Lower leg skin (tissue), 4 donors: ENCODE measurements around the gene HAPLN1. TPM values are rescaled to one million over a fixed set of nuclear protein-coding genes. Genes with fewer than 3 reads are reported as not detected.
"Not testable (repeated sequence)": the region's sequence is repeated elsewhere in the genome, so short reads cannot be mapped to it uniquely, and the experiment has no call there.

Experiments used
- DNase-seq, 2 donors: peaks; one replicate each; pipeline ENCODE4 v3.0.0-alpha.2; 2019; ENCODE audit warnings: low spot score in 2 of 2
- H3K4me3 ChIP-seq: fragments of 200-600 bp; sonication (generic); 2 replicates; pipeline ENCODE4 v1.5.1; 2017; ENCODE audit warnings: mild to moderate bottlenecking, low read depth; ENCODE audit not compliant: poor library complexity, severe bottlenecking
- POLR2A ChIP-seq, 2 donors: fragments of 450-650 bp; IDR thresholded peaks; one replicate each; pipeline ENCODE4 v1.6.1; 2016 to 2017; ENCODE audit warnings: antibody characterized with exemption in 2 of 2, mild to moderate bottlenecking in 1 of 2, moderate library complexity in 1 of 2
- WGBS, 2 donors: methylation state at CpG; one replicate each; pipeline ENCODE4 v1.1.5; 2018; 5-methylcytosine and 5-hydroxymethylcytosine counted together
- intact Hi-C: fragments of 100-400 bp; cut with DNase I; formaldehyde crosslinking; loops from one replicate; pipeline ENCODE4 v1.15.0; 2023; ENCODE audit warnings: low total_unique reads
- total RNA-seq, 4 donors: library from RNA; depleted of rRNA; stranded (reverse); fragments of >200 nt; gene quantifications; one replicate each; pipeline ENCODE4 v1.1.0, GENCODE V29; 2016
- TF ChIP-seq, protein P1 (sequence below), 3 donors: fragments of 450-650 bp; IDR thresholded peaks; one replicate each; pipeline ENCODE4 v1.5.1; 2016; ENCODE audit warnings: antibody characterized with exemption in 3 of 3, mild to moderate bottlenecking in 3 of 3, moderate library complexity in 2 of 3

The HAPLN1 gene
- total RNA-seq, 4 donors from 2014 or later, result 0.62 TPM; not detected in 3

DNA sequence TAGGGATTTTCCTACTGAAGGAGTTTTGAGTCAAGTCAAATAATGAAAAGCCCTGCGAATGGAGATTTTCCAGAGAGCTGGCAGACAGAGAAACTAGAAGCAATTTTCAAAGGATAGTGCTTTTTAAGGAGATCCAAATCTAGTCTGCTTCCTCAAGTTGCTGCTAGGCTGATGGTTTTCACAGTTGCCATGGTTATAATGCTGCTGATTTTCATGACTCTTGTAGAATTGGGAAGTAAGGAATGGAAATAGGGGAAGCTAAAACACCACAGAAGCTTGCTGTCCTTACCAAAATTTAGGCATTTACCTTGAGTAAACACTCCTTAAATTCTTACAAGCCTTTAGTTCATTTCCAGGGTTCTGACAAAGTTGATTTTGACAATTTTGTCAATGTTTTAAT is 30.1 kb upstream of the HAPLN1 start:
- intact Hi-C loops, result no loop called here
- TF ChIP-seq, protein P1, sequence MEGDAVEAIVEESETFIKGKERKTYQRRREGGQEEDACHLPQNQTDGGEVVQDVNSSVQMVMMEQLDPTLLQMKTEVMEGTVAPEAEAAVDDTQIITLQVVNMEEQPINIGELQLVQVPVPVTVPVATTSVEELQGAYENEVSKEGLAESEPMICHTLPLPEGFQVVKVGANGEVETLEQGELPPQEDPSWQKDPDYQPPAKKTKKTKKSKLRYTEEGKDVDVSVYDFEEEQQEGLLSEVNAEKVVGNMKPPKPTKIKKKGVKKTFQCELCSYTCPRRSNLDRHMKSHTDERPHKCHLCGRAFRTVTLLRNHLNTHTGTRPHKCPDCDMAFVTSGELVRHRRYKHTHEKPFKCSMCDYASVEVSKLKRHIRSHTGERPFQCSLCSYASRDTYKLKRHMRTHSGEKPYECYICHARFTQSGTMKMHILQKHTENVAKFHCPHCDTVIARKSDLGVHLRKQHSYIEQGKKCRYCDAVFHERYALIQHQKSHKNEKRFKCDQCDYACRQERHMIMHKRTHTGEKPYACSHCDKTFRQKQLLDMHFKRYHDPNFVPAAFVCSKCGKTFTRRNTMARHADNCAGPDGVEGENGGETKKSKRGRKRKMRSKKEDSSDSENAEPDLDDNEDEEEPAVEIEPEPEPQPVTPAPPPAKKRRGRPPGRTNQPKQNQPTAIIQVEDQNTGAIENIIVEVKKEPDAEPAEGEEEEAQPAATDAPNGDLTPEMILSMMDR (IDR thresholded peaks at IDR 0.05), result no peak
- no peak for TF ChIP-seq POLR2A (IDR thresholded peaks at IDR 0.05)
- no peak for DNase-seq
- no peak overlapping the region for H3K4me3 ChIP-seq
- WGBS, 2 donors, result 79 to 83% methylated on average over 1 of the region's 1 CpG

DNA sequence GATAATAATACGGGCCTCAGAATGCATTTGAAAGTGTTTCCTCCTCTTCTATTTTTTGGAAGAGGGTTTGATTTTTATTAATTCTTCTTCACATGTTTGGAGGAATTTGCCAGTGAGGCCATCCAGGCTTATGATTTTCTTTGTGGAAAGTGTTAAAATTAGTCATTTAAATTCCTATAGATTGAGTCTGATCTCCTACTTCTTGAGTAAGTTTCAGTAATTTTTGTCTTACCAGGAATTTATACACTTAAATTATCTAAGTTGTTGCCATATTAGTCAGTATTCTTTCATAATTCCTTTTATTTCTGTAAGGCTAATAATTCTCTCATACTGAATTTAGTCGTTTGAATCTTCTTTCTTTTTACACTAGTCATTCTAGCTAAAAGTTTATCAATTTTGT is 25.2 kb upstream of the HAPLN1 start:
- TF ChIP-seq, protein P1 (IDR thresholded peaks at IDR 0.05), result no peak
- no peak for TF ChIP-seq POLR2A (IDR thresholded peaks at IDR 0.05)
- WGBS, 2 donors, result 88 to 93% methylated on average over 2 of the region's 2 CpGs

GRCh38 chr5:83744821-83745220 is 24.2 kb upstream of the HAPLN1 start:
- intact Hi-C loops, result no loop called here
- no peak overlapping the region for H3K4me3 ChIP-seq
- no peak for DNase-seq
- WGBS, 2 donors, result 19 to 24% methylated on average over 1 of the region's 1 CpG
- TF ChIP-seq, protein P1 (IDR thresholded peaks at IDR 0.05), result no peak
- TF ChIP-seq POLR2A (IDR thresholded peaks at IDR 0.05), result no peak

More for the DNA sequence above, 25.2 kb upstream of the HAPLN1 start:
- no peak overlapping the region for H3K4me3 ChIP-seq
- intact Hi-C loops, result no loop called here
- DNase-seq, result no peak

- intact Hi-C loops, result no loop called here
- DNase-seq, result no peak
Measured at GRCh38 chr5:83742089-83742488, 21.4 kb upstream of the HAPLN1 start.

GRCh38 chr5:83741571-83741970 is 20.9 kb upstream of the HAPLN1 start:
- no peak overlapping the region for H3K4me3 ChIP-seq
- 77 to 86% methylated on average over 3 of the region's 3 CpGs for WGBS, 2 donors
- TF ChIP-seq, protein P1 (IDR thresholded peaks at IDR 0.05), result no peak
- no peak for TF ChIP-seq POLR2A (IDR thresholded peaks at IDR 0.05)
- DNase-seq, result no peak
- intact Hi-C loops, result no loop called here

More at GRCh38 chr5:83742089-83742488, 21.4 kb upstream of the HAPLN1 start:
- TF ChIP-seq POLR2A (IDR thresholded peaks at IDR 0.05), result no peak
- TF ChIP-seq, protein P1 (IDR thresholded peaks at IDR 0.05), result no peak
- 74 to 79% methylated on average over 4 of the region's 4 CpGs for WGBS, 2 donors
- no peak overlapping the region for H3K4me3 ChIP-seq

GRCh38 chr5:83740741-83741140 is 20.1 kb upstream of the HAPLN1 start:
- no peak overlapping the region for H3K4me3 ChIP-seq
- no peak for TF ChIP-seq POLR2A (IDR thresholded peaks at IDR 0.05)
- TF ChIP-seq, protein P1 (IDR thresholded peaks at IDR 0.05), result no peak
- WGBS, 2 donors, result 82 to 87% methylated on average over 2 of the region's 2 CpGs
- intact Hi-C loops, result no loop called here
- no peak for DNase-seq

DNA sequence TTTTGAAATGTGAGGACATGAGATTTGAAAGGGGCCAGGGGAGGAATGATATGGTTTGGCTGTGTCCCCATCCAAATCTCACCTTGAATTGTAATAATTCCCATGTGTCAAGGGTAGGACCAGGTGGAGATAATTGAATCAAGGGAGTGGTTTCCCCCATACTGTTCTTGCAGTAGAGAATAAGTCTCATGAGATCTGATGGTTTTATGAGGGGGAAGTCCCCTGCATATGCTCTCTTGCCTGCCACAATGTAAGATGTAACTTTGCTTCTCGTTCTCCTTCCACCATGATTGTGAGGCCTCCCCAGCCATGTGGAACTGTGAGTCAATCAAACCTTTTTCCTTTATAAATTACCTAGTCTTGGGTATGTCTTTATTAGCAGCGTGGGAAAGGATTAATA is 15.5 kb upstream of the HAPLN1 start:
- intact Hi-C loops, DNase-seq, H3K4me3 ChIP-seq: not testable (repeated sequence)
- 84 to 90% methylated on average over 2 of the region's 2 CpGs for WGBS, 2 donors

- intact Hi-C loops, H3K4me3 ChIP-seq, DNase-seq: not testable (repeated sequence)
Measured at GRCh38 chr5:83735058-83735457, 14.4 kb upstream of the HAPLN1 start.
